T-helper 1 cell treated with Interleukin-12 subunit alpha and Interleukin-12 subunit beta and Interleukin-4 antibody, amounts not matched to agents 30 μg/mL and 1 μg/mL, for 36 hours (primary cell): ENCODE data around the gene AGPS.

ENCODE experiments used
- H3K27ac Mint-ChIP-seq: one replicate; pipeline ENCODE4 v1.8.0; 2021; ENCODE audit warnings: mild to moderate bottlenecking, mixed read lengths
- H3K27me3 Mint-ChIP-seq: one replicate; pipeline ENCODE4 v1.8.0; 2021; ENCODE audit warnings: low read depth, mixed read lengths
- H3K36me3 Mint-ChIP-seq: one replicate; pipeline ENCODE4 v1.8.0; 2021; ENCODE audit warnings: low read depth, mixed read lengths
- H3K4me1 Mint-ChIP-seq: one replicate; pipeline ENCODE4 v1.8.0; 2021; ENCODE audit warnings: low read depth, mixed read lengths
- H3K4me3 Mint-ChIP-seq: one replicate; pipeline ENCODE4 v1.8.0; 2021; ENCODE audit warnings: mild to moderate bottlenecking, moderate library complexity, mixed read lengths
- H3K9me3 Mint-ChIP-seq: one replicate; pipeline ENCODE4 v1.8.0; 2021; ENCODE audit warnings: mixed read lengths

AGPS gene

GRCh38 chr2:177568390-177568789 is 175.8 kb downstream of the AGPS start:
- Mint-ChIP-seq H3K27ac (peak overlapping the region; percentile 32), H3K4me3 (no peak overlapping the region), H3K9me3 (no peaks in the 10 kb centered on the region), H3K4me1 (peaks cover 5% of the 10 kb centered on the region), H3K36me3 (peaks cover 3% of the 10 kb centered on the region), H3K27me3 (no peaks in the 10 kb centered on the region)

- peaks cover 3% of the 10 kb centered on the region for H3K36me3 Mint-ChIP-seq
- H3K4me1 Mint-ChIP-seq = peaks cover 5% of the 10 kb centered on the region
- peak overlapping the region; percentile 16 for H3K27ac Mint-ChIP-seq
- H3K4me3 Mint-ChIP-seq = no peak overlapping the region
- no peaks in the 10 kb centered on the region for H3K9me3 Mint-ChIP-seq
- no peaks in the 10 kb centered on the region for H3K27me3 Mint-ChIP-seq
Observed at GRCh38 chr2:177568893-177569292, 176.3 kb downstream of the AGPS start.

- Mint-ChIP-seq H3K27me3 (no peaks in the 10 kb centered on the region), H3K9me3 (no peaks in the 10 kb centered on the region), H3K36me3 (peaks cover 2% of the 10 kb centered on the region), H3K4me1 (peaks cover 5% of the 10 kb centered on the region), H3K4me3 (no peak overlapping the region), H3K27ac (no peak overlapping the region)
Observed at GRCh38 chr2:177572236-177572671, 179.7 kb downstream of the AGPS start.

- Mint-ChIP-seq H3K27me3 (no peaks in the 10 kb centered on the region), H3K9me3 (no peaks in the 10 kb centered on the region), H3K36me3 (no peaks in the 10 kb centered on the region), H3K4me1 (peaks cover 4% of the 10 kb centered on the region), H3K4me3 (no peak overlapping the region), H3K27ac (no peak overlapping the region)
Observed at GRCh38 chr2:177573120-177573519, 180.5 kb downstream of the AGPS start.

GRCh38 chr2:177574356-177574755 is 181.8 kb downstream of the AGPS start:
- Mint-ChIP-seq H3K4me1 (no peaks in the 10 kb centered on the region), H3K9me3 (no peaks in the 10 kb centered on the region), H3K4me3 (no peak overlapping the region), H3K27ac (no peak overlapping the region), H3K36me3 (no peaks in the 10 kb centered on the region), H3K27me3 (no peaks in the 10 kb centered on the region)

- no peaks in the 10 kb centered on the region for H3K4me1 Mint-ChIP-seq
- H3K9me3 Mint-ChIP-seq = no peaks in the 10 kb centered on the region
- H3K4me3 Mint-ChIP-seq = no peak overlapping the region
- no peaks in the 10 kb centered on the region for H3K36me3 Mint-ChIP-seq
- no peak overlapping the region for H3K27ac Mint-ChIP-seq
- H3K27me3 Mint-ChIP-seq = no peaks in the 10 kb centered on the region
Observed at GRCh38 chr2:177575358-177575757, 182.8 kb downstream of the AGPS start.

GRCh38 chr2:177577075-177577474 is 184.5 kb downstream of the AGPS start:
- no peak overlapping the region for H3K27ac Mint-ChIP-seq
- H3K36me3 Mint-ChIP-seq = peaks cover 1% of the 10 kb centered on the region
- H3K4me1 Mint-ChIP-seq = no peaks in the 10 kb centered on the region
- no peaks in the 10 kb centered on the region for H3K9me3 Mint-ChIP-seq
- H3K27me3 Mint-ChIP-seq = peaks cover 4% of the 10 kb centered on the region
- H3K4me3 Mint-ChIP-seq = no peak overlapping the region

- H3K36me3 Mint-ChIP-seq = peaks cover 1% of the 10 kb centered on the region
- no peaks in the 10 kb centered on the region for H3K4me1 Mint-ChIP-seq
- H3K27ac Mint-ChIP-seq = no peak overlapping the region
- peaks cover 5% of the 10 kb centered on the region for H3K27me3 Mint-ChIP-seq
- H3K9me3 Mint-ChIP-seq = no peaks in the 10 kb centered on the region
- no peak overlapping the region for H3K4me3 Mint-ChIP-seq
Observed at GRCh38 chr2:177578454-177578853, 185.9 kb downstream of the AGPS start.

- no peak overlapping the region for H3K4me3 Mint-ChIP-seq
- no peaks in the 10 kb centered on the region for H3K9me3 Mint-ChIP-seq
- H3K27ac Mint-ChIP-seq = no peak overlapping the region
- H3K27me3 Mint-ChIP-seq = peaks cover 7% of the 10 kb centered on the region
- H3K36me3 Mint-ChIP-seq = peaks cover 1% of the 10 kb centered on the region
- no peaks in the 10 kb centered on the region for H3K4me1 Mint-ChIP-seq
Observed at GRCh38 chr2:177579486-177580036, 187.0 kb downstream of the AGPS start.

GRCh38 chr2:177582000-177582399 is 189.4 kb downstream of the AGPS start:
- H3K4me3 Mint-ChIP-seq = no peak overlapping the region
- H3K9me3 Mint-ChIP-seq = no peaks in the 10 kb centered on the region
- H3K27ac Mint-ChIP-seq = no peak overlapping the region
- no peaks in the 10 kb centered on the region for H3K4me1 Mint-ChIP-seq
- H3K36me3 Mint-ChIP-seq = peaks cover 1% of the 10 kb centered on the region
- peaks cover 7% of the 10 kb centered on the region for H3K27me3 Mint-ChIP-seq

- H3K4me3 Mint-ChIP-seq = no peak overlapping the region
- peaks cover 1% of the 10 kb centered on the region for H3K36me3 Mint-ChIP-seq
- H3K27ac Mint-ChIP-seq = no peak overlapping the region
- peaks cover 8% of the 10 kb centered on the region for H3K27me3 Mint-ChIP-seq
- no peaks in the 10 kb centered on the region for H3K4me1 Mint-ChIP-seq
- no peaks in the 10 kb centered on the region for H3K9me3 Mint-ChIP-seq
Observed at GRCh38 chr2:177584030-177584692, 191.6 kb downstream of the AGPS start.

GRCh38 chr2:177585234-177585863 is 192.8 kb downstream of the AGPS start:
- H3K4me3 Mint-ChIP-seq = no peak overlapping the region
- no peaks in the 10 kb centered on the region for H3K4me1 Mint-ChIP-seq
- no peaks in the 10 kb centered on the region for H3K9me3 Mint-ChIP-seq
- H3K27ac Mint-ChIP-seq = no peak overlapping the region
- peaks cover 1% of the 10 kb centered on the region for H3K36me3 Mint-ChIP-seq
- peaks cover 11% of the 10 kb centered on the region for H3K27me3 Mint-ChIP-seq

- Mint-ChIP-seq H3K4me3 (no peak overlapping the region), H3K27ac (no peak overlapping the region), H3K36me3 (no peaks in the 10 kb centered on the region), H3K27me3 (peaks cover 8% of the 10 kb centered on the region), H3K9me3 (no peaks in the 10 kb centered on the region), H3K4me1 (peaks cover 1% of the 10 kb centered on the region)
Observed at GRCh38 chr2:177586154-177586553, 193.6 kb downstream of the AGPS start.

- Mint-ChIP-seq H3K4me1 (peaks cover 3% of the 10 kb centered on the region), H3K4me3 (no peak overlapping the region), H3K9me3 (no peaks in the 10 kb centered on the region), H3K27ac (no peak overlapping the region), H3K36me3 (no peaks in the 10 kb centered on the region), H3K27me3 (peaks cover 8% of the 10 kb centered on the region)
Observed at GRCh38 chr2:177587371-177587770, 194.8 kb downstream of the AGPS start.

GRCh38 chr2:177588671-177589070 is 196.1 kb downstream of the AGPS start:
- Mint-ChIP-seq H3K4me3 (no peak overlapping the region), H3K36me3 (no peaks in the 10 kb centered on the region), H3K27ac (no peak overlapping the region), H3K9me3 (no peaks in the 10 kb centered on the region), H3K4me1 (peaks cover 3% of the 10 kb centered on the region), H3K27me3 (peaks cover 5% of the 10 kb centered on the region)
